HG03060 (cell line): ENCODE measurements around the gene MAPKAP1.

Experiments
- ATAC-seq: cut with Tn5 transposase; IDR thresholded peaks from one replicate; pipeline ENCODE4 v1.9.1; 2021; ENCODE audit warnings: low read depth, moderate number of reproducible peaks; ENCODE audit not compliant: unreplicated experiment

MAPKAP1 gene

DNA sequence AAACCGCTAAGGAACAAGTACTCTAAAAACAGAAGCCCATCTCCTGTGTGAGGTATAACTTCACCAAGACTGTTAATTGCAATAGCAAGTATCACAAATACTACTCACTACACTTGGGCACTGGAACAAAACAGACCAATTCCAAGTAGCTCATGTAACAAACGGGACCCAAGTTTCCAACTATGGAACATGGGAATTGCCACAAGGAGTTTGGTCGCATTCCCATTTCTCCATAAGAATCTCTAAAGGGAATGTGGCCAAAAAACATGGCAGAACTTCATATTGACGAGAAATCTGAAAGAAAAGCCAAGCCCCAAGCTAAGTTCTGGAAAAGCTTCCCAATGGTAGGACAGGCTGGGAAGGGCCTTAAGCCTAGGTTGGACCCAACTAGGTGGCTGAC lies 162.5 kb downstream of the MAPKAP1 start:
- no peak for ATAC-seq

DNA sequence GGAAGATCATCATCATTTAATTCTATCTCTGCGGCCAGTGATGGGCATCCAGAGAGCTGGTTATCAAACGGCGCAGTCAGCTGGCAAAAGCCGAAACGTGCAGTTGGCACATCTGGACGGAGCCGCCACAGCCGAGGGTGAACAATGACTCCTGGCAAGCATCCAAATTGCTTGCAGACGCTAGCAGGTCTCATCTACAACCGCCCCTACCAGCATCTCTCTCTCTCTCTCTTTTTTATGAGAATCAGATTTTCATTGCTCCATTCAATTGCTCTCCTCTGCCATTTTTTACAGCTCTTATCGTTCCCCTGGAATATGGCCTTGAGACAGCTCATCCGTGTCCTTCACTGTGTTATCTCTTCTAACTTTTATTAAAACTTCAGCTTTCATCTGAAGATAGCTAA lies 165.2 kb downstream of the MAPKAP1 start:
- ATAC-seq = no peak

GRCh38 chr9:125540497-125540896 lies 166.5 kb downstream of the MAPKAP1 start:
- ATAC-seq = no peak

DNA sequence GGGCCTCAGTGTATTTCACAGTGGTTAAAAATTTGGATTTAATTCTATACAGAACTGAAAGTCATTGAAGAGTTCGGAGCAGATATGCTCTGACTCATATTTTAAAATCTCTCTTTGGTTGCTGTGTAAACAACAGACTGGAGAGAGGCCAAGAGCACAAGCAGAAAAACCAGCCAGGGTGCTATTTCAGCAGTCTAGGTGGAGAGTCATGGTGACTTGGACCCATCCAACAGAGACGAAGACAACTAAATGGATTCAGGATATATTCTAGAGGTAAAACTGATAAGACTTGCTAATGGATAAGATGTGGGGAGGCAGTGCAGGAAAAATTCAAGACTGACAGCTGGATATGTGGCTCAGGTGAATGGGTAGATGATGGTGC lies 168.9 kb downstream of the MAPKAP1 start:
- ATAC-seq = no peak

DNA sequence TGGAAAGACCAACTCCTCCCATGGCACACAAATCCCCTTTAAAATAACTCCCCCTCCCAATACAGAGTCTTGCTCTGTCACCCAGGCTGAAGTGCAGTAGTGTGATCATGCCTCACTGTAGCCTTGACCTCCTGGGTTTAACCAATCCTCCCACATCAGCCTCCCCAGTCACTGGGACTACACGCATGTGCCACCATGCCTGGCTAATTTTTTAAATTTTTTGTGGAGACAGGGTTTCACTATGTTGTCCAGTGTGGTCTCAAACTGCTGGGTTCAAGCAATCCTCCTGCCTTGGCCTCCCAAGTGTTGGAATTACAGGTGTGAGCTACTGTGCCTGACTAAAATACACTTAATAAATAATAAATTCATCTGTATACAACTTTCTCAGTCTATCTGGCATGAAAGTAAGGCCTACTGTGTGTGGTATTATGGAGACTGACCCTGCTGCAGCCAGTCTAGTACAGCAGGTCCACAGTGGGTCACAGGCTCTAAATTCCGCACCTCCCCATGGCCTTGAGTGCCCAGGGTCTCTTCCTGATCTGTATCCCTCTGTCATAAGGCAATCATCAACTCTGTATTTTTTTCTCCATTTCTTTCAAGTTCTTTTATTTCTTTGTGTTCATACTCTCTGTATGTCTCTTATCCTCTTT lies 169.4 kb downstream of the MAPKAP1 start:
- ATAC-seq = no peak

GRCh38 chr9:125536776-125537175 lies 170.2 kb downstream of the MAPKAP1 start:
- no peak for ATAC-seq

DNA sequence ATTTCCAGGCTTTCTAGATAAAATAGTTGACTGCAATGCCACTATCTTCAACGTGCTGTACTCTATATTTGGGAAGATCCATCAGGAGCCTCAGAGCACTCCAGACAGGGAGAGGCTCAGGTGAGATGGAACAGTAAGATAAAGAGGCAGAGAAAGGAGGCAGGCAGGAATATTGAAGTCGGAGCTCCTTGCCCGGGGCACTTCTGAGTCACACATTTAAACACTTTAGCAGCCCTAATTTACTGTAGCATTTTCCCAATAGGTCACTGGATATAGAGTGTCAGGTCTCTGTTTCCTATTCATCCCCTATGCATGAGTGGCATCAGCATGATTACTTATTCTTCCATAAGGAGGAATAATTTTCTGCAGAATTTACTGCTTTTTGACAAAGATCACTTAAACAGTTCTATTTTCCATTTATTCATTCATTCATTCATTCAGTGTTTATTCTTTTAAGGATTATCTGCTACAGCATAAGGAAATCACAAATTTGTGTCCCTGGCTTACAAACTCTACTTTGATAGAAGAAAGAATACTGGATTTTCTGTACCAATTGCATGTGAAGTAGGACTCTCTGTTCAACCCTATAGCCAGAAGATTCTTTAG lies 170.7 kb downstream of the MAPKAP1 start:
- no peak for ATAC-seq

DNA sequence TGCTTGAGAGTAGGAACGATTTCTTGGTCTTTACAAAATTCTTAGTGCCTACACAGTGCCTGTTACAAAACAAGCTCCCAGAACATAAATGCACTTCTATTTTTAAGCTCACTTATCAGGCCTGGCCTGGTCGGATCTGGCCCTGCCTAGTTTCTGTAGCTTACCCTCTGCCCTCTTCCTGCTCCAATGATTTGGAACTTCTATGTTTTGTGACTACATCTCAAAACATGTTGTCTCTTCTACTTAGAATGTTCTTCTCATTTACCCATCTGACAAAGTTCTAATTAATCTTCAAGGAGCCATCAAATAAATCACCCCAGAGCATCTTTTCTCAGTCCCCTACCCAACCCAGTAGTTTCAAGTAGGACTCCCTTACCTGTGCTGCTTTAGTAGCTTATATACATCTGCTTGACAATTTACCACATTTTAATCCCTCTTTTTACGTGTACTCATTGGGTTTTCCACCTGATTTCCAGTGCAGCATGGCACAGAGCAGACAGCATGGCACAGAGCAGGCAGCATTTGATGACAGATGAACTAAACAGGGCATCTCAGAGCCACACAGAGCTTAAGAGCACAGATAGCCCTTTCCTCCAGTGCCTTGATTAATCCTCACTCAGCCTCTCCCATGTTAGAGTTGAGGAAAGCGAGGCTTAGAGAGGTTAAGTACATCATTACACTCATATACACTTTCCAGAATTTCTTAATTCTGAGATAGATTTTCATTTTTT lies 171.9 kb downstream of the MAPKAP1 start:
- ATAC-seq = no peak

DNA sequence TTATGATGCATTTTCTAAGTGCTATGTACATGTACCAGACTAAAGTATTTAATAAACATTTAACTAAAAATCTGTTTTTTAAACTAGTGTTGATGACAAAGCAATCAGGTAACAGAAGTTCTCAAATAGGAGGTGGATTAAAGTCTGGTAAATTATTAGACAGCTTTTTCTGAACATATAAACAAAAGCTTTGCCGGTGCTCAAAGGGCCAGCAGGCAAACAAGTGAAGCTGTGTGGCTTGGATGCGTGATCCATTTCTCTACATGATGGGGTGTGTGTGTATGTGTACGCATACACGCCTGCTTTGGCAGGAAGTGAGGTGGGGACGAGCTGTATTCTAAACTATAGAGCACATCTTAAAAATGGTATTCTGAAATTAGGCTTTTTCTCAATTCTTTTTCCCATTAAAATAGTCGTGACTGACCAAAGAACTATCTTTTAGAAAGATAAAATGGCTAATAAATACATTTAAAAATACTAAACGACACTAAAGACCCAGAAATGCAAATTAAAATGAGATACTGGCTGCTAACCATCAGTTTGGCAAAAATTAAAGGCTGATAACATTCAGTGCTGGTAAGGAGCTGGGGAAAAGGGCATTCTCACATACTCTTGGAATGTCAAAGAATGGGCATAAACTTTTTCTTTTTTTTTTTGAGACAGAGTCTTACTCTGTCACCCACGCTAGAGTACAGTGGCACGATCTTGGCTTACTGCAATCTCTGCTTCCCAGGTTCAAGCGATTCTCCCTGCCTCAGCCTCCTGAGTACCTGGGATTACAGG lies 174.0 kb downstream of the MAPKAP1 start:
- no peak for ATAC-seq

GRCh38 chr9:125532412-125532811 lies 174.6 kb downstream of the MAPKAP1 start:
- no peak for ATAC-seq

DNA sequence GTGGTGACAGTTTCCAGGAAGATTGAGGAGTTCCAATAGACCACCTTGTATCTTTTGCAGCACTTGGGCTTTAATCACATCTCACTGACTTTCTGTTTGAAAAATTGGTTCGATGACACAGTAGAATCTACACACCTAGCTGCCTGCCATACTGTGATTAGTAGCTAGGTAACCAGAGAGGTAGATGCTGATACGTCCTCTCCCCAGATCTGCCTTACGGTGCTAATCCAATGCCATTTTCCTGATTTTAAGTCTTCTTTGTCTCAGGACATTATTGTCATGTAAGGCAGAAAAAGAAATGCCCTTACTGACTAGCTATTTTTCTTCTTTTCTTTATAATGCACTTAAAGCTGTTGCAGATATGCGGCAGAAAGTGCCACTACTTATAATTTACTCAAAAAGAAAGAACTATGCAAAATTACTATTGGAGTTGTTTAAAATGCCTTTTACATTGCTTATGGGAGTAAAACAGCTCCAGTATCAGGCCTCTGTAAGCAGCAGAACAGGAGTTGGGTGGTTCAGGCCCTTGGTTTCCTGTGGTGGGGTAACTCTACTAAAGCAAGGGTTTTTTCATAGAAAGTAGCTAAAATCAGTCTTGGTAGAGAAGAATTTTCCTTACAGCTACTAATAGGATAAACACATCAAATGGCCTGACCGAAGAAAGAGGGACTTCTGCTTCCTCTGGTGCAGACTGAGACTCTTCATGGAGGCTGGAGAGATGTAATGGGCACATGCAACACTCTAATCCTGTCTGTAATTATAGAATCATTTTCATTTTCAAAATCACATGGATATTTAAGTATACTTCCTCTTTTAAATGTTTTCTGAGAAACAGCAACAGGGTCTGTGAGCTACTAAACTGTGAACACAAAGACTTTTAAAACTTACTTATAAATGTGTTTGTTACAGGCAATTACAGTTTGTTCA lies 177.2 kb downstream of the MAPKAP1 start:
- no peak for ATAC-seq

GRCh38 chr9:125529107-125529506 lies 177.9 kb downstream of the MAPKAP1 start:
- ATAC-seq = no peak

GRCh38 chr9:125527471-125528002 lies 179.5 kb downstream of the MAPKAP1 start:
- ATAC-seq = no peak

DNA sequence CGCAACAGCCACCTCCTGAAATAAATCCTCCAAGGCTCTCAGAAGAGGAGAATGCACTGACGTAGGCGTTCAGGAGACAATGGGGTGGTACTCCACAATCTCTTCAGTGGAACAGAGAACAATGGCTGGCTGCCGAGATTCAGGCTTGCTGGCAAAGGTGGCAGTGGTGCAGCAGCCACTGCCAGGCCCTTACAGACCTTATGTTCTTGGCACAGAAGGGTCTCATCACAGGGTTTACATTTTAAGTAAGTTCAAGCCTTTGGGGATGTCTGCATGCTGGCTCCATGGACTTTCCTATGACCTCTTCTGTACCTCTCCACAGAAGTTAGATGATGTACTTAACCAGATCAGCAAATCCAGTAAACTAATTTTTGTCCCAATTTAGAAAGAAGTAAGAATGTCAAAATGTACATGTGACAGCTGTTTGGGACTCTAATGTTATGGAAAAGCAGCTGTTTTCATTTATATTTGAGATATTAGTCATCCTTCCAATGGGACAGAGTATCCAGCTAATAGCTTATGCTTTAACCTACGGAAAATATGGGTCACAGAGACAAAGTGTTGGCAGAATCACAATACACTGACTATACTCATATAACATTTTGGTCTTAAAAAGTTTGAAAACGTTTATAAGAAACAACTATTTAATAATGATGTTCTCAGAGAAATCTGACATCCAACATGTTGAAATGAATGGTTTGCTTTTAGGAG lies 180.9 kb downstream of the MAPKAP1 start:
- no peak for ATAC-seq

DNA sequence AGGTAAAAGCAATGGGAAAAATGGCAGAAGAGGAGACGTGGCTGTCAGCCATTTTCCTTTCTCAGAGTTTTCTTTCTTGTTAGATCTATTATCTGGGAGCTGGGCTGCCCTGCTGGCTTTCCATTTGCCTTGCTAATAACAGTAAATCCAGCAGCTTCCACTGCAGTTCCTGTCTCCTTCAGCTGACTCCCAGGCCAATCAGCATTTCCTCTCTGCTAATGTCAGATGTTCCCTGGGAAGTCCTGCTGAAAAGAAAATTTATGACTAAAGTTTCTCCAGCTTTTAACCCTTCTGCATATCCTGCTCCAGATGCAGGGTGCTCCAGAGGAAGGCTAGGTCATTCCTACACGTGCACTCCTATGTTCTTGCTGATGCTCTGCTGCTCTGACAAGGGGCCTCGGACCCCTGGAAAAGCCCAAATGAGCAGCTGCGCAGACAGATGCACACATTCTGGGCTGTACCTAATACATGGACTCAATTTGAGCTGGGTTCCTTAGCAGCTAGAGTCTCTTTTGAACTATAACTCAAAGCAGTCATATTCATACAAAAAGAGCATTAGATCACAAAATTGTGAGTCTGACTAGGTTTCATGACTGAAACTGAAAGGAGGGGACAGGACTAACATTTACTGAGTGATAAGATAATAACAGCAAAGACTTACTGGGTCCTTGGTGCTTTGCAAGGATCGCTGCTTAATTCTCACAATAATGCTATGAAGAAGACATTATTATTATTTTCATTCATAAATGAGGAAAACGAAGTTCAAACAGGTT lies 182.2 kb downstream of the MAPKAP1 start:
- ATAC-seq = no peak

DNA sequence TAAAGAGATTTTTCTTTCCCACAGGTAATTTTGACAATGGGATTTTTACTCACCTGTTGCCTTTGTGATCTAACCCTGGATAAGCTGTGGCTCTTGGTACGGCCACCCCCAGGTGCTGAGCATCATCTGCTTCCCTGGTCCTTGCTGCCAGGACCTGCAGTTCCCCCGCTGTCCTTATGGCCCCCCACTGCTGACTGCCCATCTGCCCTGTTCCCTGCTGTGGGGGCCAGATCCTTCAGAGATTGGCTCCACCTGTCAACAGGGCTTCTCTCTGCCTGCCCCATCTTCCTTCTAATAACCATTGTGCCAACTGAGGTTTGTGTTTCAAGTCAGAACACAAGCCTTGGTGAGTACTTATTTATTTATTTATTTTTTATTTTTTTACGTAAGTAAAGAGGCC lies 183.3 kb downstream of the MAPKAP1 start:
- ATAC-seq = no peak

DNA sequence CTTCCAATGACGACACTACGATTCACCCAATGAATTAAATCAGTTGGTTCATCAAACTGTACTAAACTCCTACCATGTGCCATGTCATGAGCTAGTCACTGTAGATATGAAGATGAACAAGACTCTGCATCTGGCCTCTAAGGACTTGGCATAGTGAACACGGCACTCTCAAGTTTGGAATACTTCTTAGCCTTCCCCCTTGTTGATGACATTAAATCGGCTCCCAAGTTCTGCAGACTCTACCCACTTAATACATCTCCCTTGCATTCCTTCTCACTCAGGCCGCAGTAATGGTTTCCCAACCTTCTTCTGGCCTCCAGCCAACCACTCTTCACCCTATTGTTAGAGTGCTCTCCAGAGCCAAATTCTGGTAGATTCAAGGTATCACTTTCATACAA lies 184.7 kb downstream of the MAPKAP1 start:
- ATAC-seq = no peak

GRCh38 chr9:125521462-125522327 lies 185.3 kb downstream of the MAPKAP1 start:
- ATAC-seq = no peak
